Mesothelial cell of epicardium (in vitro differentiated cells): ENCODE results near the gene AZU1. TPM values are rescaled to one million over a fixed set of nuclear protein-coding genes. Genes with fewer than 3 reads are reported as not detected.

Experiments used
- DNase-seq, 2 experiments: peaks; one replicate each; pipeline ENCODE4 v3.0.0; 2021; ENCODE audit warnings: low spot score in 2 of 2; ENCODE audit not compliant: unreplicated experiment in 2 of 2
- H3K27ac Mint-ChIP-seq: 2 replicates; pipeline ENCODE4 v1.8.0; 2021; ENCODE audit warnings: mixed read lengths
- H3K27me3 Mint-ChIP-seq: 2 replicates; pipeline ENCODE4 v1.8.0; 2021; ENCODE audit warnings: low read depth, mixed read lengths
- H3K36me3 Mint-ChIP-seq: 2 replicates; pipeline ENCODE4 v1.8.0; 2021; ENCODE audit warnings: mixed read lengths
- H3K4me1 Mint-ChIP-seq: 2 replicates; pipeline ENCODE4 v1.8.0; 2021; ENCODE audit warnings: mixed read lengths
- H3K4me3 Mint-ChIP-seq: 2 replicates; pipeline ENCODE4 v1.8.0; 2021; ENCODE audit warnings: mild to moderate bottlenecking, moderate library complexity, mixed read lengths
- H3K9me3 Mint-ChIP-seq: 2 replicates; pipeline ENCODE4 v1.8.0; 2021; ENCODE audit warnings: mixed read lengths
- CTCF ChIP-seq: fragments of 200-600 bp; sonication (generic); IDR thresholded peaks from one replicate; pipeline ENCODE4 v1.5.0; 2021; ENCODE audit warnings: antibody characterized with exemption; ENCODE audit not compliant: unreplicated experiment
- total RNA-seq: library from RNA; stranded (reverse); gene quantifications from 3 replicates; pipeline ENCODE4 v1.2.1, GENCODE V29; 2021

AZU1 gene
- total RNA-seq, 1 donor from 2014 or later, result 6.7 TPM

- Mint-ChIP-seq H3K27me3 (peaks cover 28% of the 10 kb centered on the region), H3K4me1 (no peaks in the 10 kb centered on the region), H3K9me3 (no peaks in the 10 kb centered on the region), H3K4me3 (no peak overlapping the region), H3K36me3 (no peaks in the 10 kb centered on the region), H3K27ac (no peak overlapping the region)
- no peak for TF ChIP-seq CTCF
- DNase-seq, result no peak
Measured at GRCh38 chr19:858284-858683, 30.6 kb downstream of the AZU1 start.

GRCh38 chr19:858868-859843, 31.5 kb downstream of the AZU1 start, which contains the start of gene CFD:
CFD (plus strand) TSS chr19:859664; CDS start chr19:859690, 26 bp downstream.
- no peak for TF ChIP-seq CTCF
- DNase-seq, result no peak
- H3K27me3 Mint-ChIP-seq, result peaks cover 31% of the 10 kb centered on the region
- H3K36me3 Mint-ChIP-seq, result no peaks in the 10 kb centered on the region
- no peaks in the 10 kb centered on the region for H3K9me3 Mint-ChIP-seq
- H3K27ac Mint-ChIP-seq, result no peak within 1 kb of the TSS
- H3K4me1 Mint-ChIP-seq, result no peaks in the 10 kb centered on the region
- peak within 1 kb of the TSS; percentile 34 for H3K4me3 Mint-ChIP-seq

- no peak for TF ChIP-seq CTCF
- H3K36me3 Mint-ChIP-seq, result peaks cover 5% of the 10 kb centered on the region
- peaks cover 31% of the 10 kb centered on the region for H3K27me3 Mint-ChIP-seq
Measured at GRCh38 chr19:861141-861755, 33.6 kb downstream of the AZU1 start.

GRCh38 chr19:861756-862580, 34.3 kb downstream of the AZU1 start:
- Mint-ChIP-seq H3K27ac (no peak overlapping the region), H3K9me3 (no peaks in the 10 kb centered on the region), H3K36me3 (peaks cover 5% of the 10 kb centered on the region), H3K4me3 (no peak overlapping the region), H3K27me3 (peaks cover 31% of the 10 kb centered on the region), H3K4me1 (no peaks in the 10 kb centered on the region)
- no peak for TF ChIP-seq CTCF
- DNase-seq, result no peak

More at GRCh38 chr19:861141-861755, 33.6 kb downstream of the AZU1 start:
- Mint-ChIP-seq H3K9me3 (no peaks in the 10 kb centered on the region), H3K27ac (no peak overlapping the region), H3K4me3 (no peak overlapping the region), H3K4me1 (no peaks in the 10 kb centered on the region)
- no peak for DNase-seq

- Mint-ChIP-seq H3K27me3 (peaks cover 30% of the 10 kb centered on the region), H3K4me1 (no peaks in the 10 kb centered on the region), H3K27ac (no peak overlapping the region), H3K9me3 (no peaks in the 10 kb centered on the region), H3K36me3 (peaks cover 10% of the 10 kb centered on the region), H3K4me3 (peak overlapping the region; percentile 8)
- DNase-seq, result peak in 1 of 2 experiments; percentile 74
- TF ChIP-seq CTCF, result no peak
Measured at GRCh38 chr19:862581-863314, 35.1 kb downstream of the AZU1 start.
